ENCODE measurements around the gene HDAC8.

- TF ChIP-seq, protein P1, sequence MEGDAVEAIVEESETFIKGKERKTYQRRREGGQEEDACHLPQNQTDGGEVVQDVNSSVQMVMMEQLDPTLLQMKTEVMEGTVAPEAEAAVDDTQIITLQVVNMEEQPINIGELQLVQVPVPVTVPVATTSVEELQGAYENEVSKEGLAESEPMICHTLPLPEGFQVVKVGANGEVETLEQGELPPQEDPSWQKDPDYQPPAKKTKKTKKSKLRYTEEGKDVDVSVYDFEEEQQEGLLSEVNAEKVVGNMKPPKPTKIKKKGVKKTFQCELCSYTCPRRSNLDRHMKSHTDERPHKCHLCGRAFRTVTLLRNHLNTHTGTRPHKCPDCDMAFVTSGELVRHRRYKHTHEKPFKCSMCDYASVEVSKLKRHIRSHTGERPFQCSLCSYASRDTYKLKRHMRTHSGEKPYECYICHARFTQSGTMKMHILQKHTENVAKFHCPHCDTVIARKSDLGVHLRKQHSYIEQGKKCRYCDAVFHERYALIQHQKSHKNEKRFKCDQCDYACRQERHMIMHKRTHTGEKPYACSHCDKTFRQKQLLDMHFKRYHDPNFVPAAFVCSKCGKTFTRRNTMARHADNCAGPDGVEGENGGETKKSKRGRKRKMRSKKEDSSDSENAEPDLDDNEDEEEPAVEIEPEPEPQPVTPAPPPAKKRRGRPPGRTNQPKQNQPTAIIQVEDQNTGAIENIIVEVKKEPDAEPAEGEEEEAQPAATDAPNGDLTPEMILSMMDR (IDR thresholded peaks at IDR 0.05; ENCODE audit: poor library complexity, severe bottlenecking), result no peak
- TF ChIP-seq POLR2AphosphoS5 (IDR thresholded peaks at IDR 0.05), result no peak
- no peak for TF ChIP-seq EZH2 (IDR thresholded peaks at IDR 0.05; ENCODE audit: borderline replicate concordance, insufficient read depth, low read length, poor library complexity, severe bottlenecking)
- TF ChIP-seq SMC3 (conservative IDR thresholded peaks at IDR 0.05; ENCODE audit: poor library complexity), result no peak
These were observed at the start of gene HDAC8 for GRCh38 chrX:72572248-72573157.

Measured in neural cell (in vitro differentiated cells).